Measurements from ENCODE around the gene CACFD1. TPM values are rescaled to one million over a fixed set of nuclear protein-coding genes. Genes with fewer than 3 reads are reported as not detected.

CACFD1 gene
- total and polyA plus RNA-seq, 2 experiments from 2014 or later, result 5.8 to 18.2 TPM

- TF ChIP-seq EZH2phosphoT487 (IDR thresholded peaks at IDR 0.05; ENCODE audit: unreplicated experiment), result no peak
- no peak for TF ChIP-seq STAT1 (IDR thresholded peaks at IDR 0.05; ENCODE audit: unreplicated experiment)
- TF ChIP-seq ETS1 (IDR thresholded peaks at IDR 0.05), result no peak
Observed at GRCh38 chr9:133429641-133430161, 30.1 kb upstream of the CACFD1 start (continued).

- H3K79me2 ChIP-seq (replicated peaks; ENCODE audit: insufficient read depth), result no peaks in the 10 kb centered on the region
- peaks cover 6% of the 10 kb centered on the region for H3K27me3 ChIP-seq (ENCODE audit: insufficient read depth)
- peaks cover 13% of the 10 kb centered on the region for H3K36me3 Mint-ChIP-seq (ENCODE audit: low read depth)
- no peaks in the 10 kb centered on the region for H3K9me2 ChIP-seq (ENCODE audit: insufficient read depth)
- peak overlapping the region; percentile 70 for H3K4me3 ChIP-seq
- peaks cover 20% of the 10 kb centered on the region for H3K27me3 Mint-ChIP-seq (ENCODE audit: insufficient read depth, low read depth, poor library complexity)
- H3F3A ChIP-seq (replicated peaks; ENCODE audit: low read depth), result peaks cover 6% of the 10 kb centered on the region
- peaks cover 15% of the 10 kb centered on the region; the same call in 2 of the 3 replicates for H3K9me3 Mint-ChIP-seq
- peak overlapping the region; percentile 93 for H2AFZ ChIP-seq
- ATAC-seq, result no peak
- H4K20me1 ChIP-seq (replicated peaks; ENCODE audit: insufficient read depth), result no peaks in the 10 kb centered on the region
- H3K4me1 Mint-ChIP-seq, result peaks cover 7% of the 10 kb centered on the region; the same call in 2 of the 3 replicates
- H3K4me2 ChIP-seq, result peak overlapping the region; percentile 80
- TF ChIP-seq CTCF (conservative IDR thresholded peaks at IDR 0.05; ENCODE audit: low read depth in 2 of 2), result no peak
- TF ChIP-seq JUNB (IDR thresholded peaks at IDR 0.05; ENCODE audit: unreplicated experiment), result no peak
- TF ChIP-seq NANOG (IDR thresholded peaks at IDR 0.05; ENCODE audit: borderline replicate concordance), result no peak
- no peak for TF ChIP-seq EZH2phosphoT487 (IDR thresholded peaks at IDR 0.05; ENCODE audit: unreplicated experiment)
- no peak for TF ChIP-seq ZNF462 (CRISPR knock-in tag; IDR thresholded peaks at IDR 0.05)
- no peak overlapping the region for H3K27ac ChIP-seq (ENCODE audit: low read depth)
- H3K4me1 ChIP-seq (ENCODE audit: insufficient read depth), result peaks cover 4% of the 10 kb centered on the region; the same call in 1 of the 2 replicates
- no peaks in the 10 kb centered on the region for H3K36me3 ChIP-seq (ENCODE audit: insufficient read depth)
- no peak for DNase-seq (ENCODE audit: low spot score)
- H3K27ac Mint-ChIP-seq, result no peak overlapping the region
- peak overlapping the region; percentile 67 for H3K4me3 Mint-ChIP-seq
Observed at GRCh38 chr9:133430244-133430643, 29.5 kb upstream of the CACFD1 start.

Data from GM23338 (cell line).